Lower leg skin (tissue), 4 donors: ENCODE results near the gene INPP4A. TPM values are rescaled to one million over a fixed set of nuclear protein-coding genes. Genes with fewer than 3 reads are reported as not detected.

Source experiments
- DNase-seq, 2 donors: peaks; one replicate each; pipeline ENCODE4 v3.0.0-alpha.2; 2019; ENCODE audit warnings: low spot score in 2 of 2
- H3K4me3 ChIP-seq: fragments of 200-600 bp; sonication (generic); 2 replicates; pipeline ENCODE4 v1.5.1; 2017; ENCODE audit warnings: mild to moderate bottlenecking, low read depth; ENCODE audit not compliant: poor library complexity, severe bottlenecking
- POLR2A ChIP-seq, 2 donors: fragments of 450-650 bp; IDR thresholded peaks; one replicate each; pipeline ENCODE4 v1.6.1; 2016 to 2017; ENCODE audit warnings: antibody characterized with exemption in 2 of 2, mild to moderate bottlenecking in 1 of 2, moderate library complexity in 1 of 2
- WGBS, 2 donors: methylation state at CpG; one replicate each; pipeline ENCODE4 v1.1.5; 2018; 5-methylcytosine and 5-hydroxymethylcytosine counted together
- intact Hi-C: fragments of 100-400 bp; cut with DNase I; formaldehyde crosslinking; loops from one replicate; pipeline ENCODE4 v1.15.0; 2023; ENCODE audit warnings: low total_unique reads
- total RNA-seq, 4 donors: library from RNA; depleted of rRNA; stranded (reverse); fragments of >200 nt; gene quantifications; one replicate each; pipeline ENCODE4 v1.1.0, GENCODE V29; 2016
- TF ChIP-seq, protein P1 (sequence below), 3 donors: fragments of 450-650 bp; IDR thresholded peaks; one replicate each; pipeline ENCODE4 v1.5.1; 2016; ENCODE audit warnings: antibody characterized with exemption in 3 of 3, mild to moderate bottlenecking in 3 of 3, moderate library complexity in 2 of 3

Gene INPP4A
- total RNA-seq, 4 donors from 2014 or later, result 6.7 to 15.5 (median 10.7) TPM

GRCh38 chr2:98632351-98632750, 187.7 kb downstream of the INPP4A start:
- no peak for DNase-seq
- TF ChIP-seq, protein P1, sequence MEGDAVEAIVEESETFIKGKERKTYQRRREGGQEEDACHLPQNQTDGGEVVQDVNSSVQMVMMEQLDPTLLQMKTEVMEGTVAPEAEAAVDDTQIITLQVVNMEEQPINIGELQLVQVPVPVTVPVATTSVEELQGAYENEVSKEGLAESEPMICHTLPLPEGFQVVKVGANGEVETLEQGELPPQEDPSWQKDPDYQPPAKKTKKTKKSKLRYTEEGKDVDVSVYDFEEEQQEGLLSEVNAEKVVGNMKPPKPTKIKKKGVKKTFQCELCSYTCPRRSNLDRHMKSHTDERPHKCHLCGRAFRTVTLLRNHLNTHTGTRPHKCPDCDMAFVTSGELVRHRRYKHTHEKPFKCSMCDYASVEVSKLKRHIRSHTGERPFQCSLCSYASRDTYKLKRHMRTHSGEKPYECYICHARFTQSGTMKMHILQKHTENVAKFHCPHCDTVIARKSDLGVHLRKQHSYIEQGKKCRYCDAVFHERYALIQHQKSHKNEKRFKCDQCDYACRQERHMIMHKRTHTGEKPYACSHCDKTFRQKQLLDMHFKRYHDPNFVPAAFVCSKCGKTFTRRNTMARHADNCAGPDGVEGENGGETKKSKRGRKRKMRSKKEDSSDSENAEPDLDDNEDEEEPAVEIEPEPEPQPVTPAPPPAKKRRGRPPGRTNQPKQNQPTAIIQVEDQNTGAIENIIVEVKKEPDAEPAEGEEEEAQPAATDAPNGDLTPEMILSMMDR (IDR thresholded peaks at IDR 0.05), result no peak
- no peak for TF ChIP-seq POLR2A (IDR thresholded peaks at IDR 0.05)
- WGBS, 2 donors, result 83 to 87% methylated on average over 3 of the region's 3 CpGs
- intact Hi-C loops, result no loop called here
- H3K4me3 ChIP-seq, result no peak overlapping the region

- H3K4me3 ChIP-seq, result no peak overlapping the region
- DNase-seq, result no peak
- no peak for TF ChIP-seq POLR2A (IDR thresholded peaks at IDR 0.05)
- TF ChIP-seq, protein P1 (IDR thresholded peaks at IDR 0.05), result no peak
- intact Hi-C loops, result no loop called here
- WGBS, 2 donors, result 82 to 84% methylated on average over 9 of the region's 9 CpGs
Observed at GRCh38 chr2:98634406-98635092, 189.9 kb downstream of the INPP4A start.

DNA sequence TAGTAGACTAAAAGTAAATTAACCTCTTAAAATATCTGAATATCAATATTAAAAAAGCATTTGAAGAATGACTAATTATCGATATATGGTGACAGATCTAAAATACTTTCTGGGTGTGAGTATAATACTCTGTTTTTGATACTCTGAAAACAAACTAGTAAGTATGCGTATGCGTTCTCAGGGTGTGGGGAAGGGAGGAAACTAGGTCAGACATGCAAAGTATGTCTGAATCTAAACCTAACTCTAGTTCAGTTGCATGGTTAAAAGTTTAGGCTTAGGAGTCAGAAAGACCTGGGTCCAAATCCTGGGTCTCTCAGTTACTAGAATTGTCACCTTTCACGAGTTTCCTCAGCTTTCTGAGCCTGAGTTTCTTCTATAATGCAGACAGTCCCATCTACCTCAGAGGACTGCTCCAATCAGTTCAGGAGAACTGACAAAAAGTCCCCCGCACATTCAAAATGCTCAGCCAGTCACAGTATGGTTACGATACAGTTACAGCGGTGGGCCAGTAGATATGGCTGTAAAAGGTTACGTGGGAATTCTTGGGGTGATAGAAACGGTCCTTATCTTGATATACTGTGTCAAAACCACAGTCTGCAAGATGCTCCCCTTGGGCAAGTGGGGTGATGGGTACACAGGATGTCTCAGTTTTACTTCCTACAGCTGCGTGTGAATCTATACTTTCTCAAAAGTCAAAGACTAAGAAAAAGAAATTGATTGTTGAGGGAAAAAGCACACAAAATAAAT, 192.9 kb downstream of the INPP4A start:
- intact Hi-C loops, result no loop called here
- H3K4me3 ChIP-seq, result no peak overlapping the region
- no peak for TF ChIP-seq POLR2A (IDR thresholded peaks at IDR 0.05)
- TF ChIP-seq, protein P1 (IDR thresholded peaks at IDR 0.05), result no peak
- 78 to 89% methylated on average over 10 of the region's 10 CpGs for WGBS, 2 donors
- no peak for DNase-seq

GRCh38 chr2:98643496-98644100, 198.9 kb downstream of the INPP4A start:
- intact Hi-C loops, result no loop called here
- no peak for DNase-seq
- TF ChIP-seq, protein P1 (IDR thresholded peaks at IDR 0.05), result no peak
- TF ChIP-seq POLR2A (IDR thresholded peaks at IDR 0.05), result no peak
- WGBS, 2 donors, result 91% methylated on average over 5 of the region's 5 CpGs
- no peak overlapping the region for H3K4me3 ChIP-seq

Other genes starting within 250 kb of the INPP4A start
- not detected for gene CNGA3, start 98.4 kb upstream of the INPP4A start, total RNA-seq
- gene COA5, start 163.7 kb downstream of the INPP4A start, total RNA-seq, result 10 to 100 TPM; 14.3 to 31.3 (median 29.0) TPM
- gene UNC50, start 163.7 kb downstream of the INPP4A start, total RNA-seq, result 10 to 100 TPM; 38.1 to 52.0 (median 44.2) TPM